Measurements from ENCODE around the gene PTPMT1. TPM values are rescaled to one million over a fixed set of nuclear protein-coding genes. Genes with fewer than 3 reads are reported as not detected.
"Not testable (repeated sequence)": the region's sequence is repeated elsewhere in the genome, so short reads cannot be mapped to it uniquely, and the experiment has no call there.

PTPMT1 gene
- total RNA-seq, 1 donor from 2014 or later, result 60.4 TPM

DNA sequence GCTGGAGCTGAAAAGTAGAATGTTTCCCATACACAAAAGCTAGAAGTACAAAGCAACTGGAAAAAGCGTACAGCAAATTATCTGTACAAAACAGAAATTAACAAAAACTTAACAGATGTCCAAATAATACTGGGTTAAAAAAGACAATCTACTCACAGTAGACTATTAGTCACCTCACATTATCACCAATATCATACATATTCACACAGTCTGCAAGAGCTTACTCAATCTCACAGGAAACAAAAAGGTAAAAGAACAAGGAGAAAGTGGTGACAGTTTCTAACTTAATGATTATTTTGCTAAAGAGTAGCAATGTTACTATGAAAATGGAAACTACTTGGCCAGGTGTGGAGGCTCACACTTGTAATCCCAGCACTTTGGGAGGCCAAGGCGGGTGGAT, 24.3 kb upstream of the PTPMT1 start:
- Histone ChIP-seq H3K9me3 (ENCODE audit: low read depth) (no peaks in the 10 kb centered on the region), H3K36me3 (no peaks in the 10 kb centered on the region), H4K20me1 (ENCODE audit: low read depth) (peaks cover 95% of the 10 kb centered on the region), H3K4me1 (peaks cover 4% of the 10 kb centered on the region), H3K27me3 (no peaks in the 10 kb centered on the region), H3K9ac (no peak overlapping the region), H3F3A (ENCODE audit: low read depth) (peaks cover 14% of the 10 kb centered on the region), H3K4me3 (no peak overlapping the region), H3K79me2 (ENCODE audit: low read depth) (peaks cover 100% of the 10 kb centered on the region), H2AFZ (replicated peaks) (no peak overlapping the region), H3K4me2 (no peak overlapping the region), H3K27ac (no peak overlapping the region)
- TF ChIP-seq EZH2phosphoT487 (IDR thresholded peaks at IDR 0.05) (no peak), EZH2 (IDR thresholded peaks at IDR 0.05) (no peak)
- TF ChIP-seq, protein P1, sequence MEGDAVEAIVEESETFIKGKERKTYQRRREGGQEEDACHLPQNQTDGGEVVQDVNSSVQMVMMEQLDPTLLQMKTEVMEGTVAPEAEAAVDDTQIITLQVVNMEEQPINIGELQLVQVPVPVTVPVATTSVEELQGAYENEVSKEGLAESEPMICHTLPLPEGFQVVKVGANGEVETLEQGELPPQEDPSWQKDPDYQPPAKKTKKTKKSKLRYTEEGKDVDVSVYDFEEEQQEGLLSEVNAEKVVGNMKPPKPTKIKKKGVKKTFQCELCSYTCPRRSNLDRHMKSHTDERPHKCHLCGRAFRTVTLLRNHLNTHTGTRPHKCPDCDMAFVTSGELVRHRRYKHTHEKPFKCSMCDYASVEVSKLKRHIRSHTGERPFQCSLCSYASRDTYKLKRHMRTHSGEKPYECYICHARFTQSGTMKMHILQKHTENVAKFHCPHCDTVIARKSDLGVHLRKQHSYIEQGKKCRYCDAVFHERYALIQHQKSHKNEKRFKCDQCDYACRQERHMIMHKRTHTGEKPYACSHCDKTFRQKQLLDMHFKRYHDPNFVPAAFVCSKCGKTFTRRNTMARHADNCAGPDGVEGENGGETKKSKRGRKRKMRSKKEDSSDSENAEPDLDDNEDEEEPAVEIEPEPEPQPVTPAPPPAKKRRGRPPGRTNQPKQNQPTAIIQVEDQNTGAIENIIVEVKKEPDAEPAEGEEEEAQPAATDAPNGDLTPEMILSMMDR (IDR thresholded peaks at IDR 0.05), result no peak
- Mint-ChIP-seq H3K27ac (no peak overlapping the region), H3K36me3 (peaks cover 14% of the 10 kb centered on the region), H3K9me3 (no peaks in the 10 kb centered on the region), H3K27me3 (ENCODE audit: insufficient read depth, low read depth) (no peaks in the 10 kb centered on the region), H3K4me1 (peaks cover 20% of the 10 kb centered on the region), H3K4me3 (no peak overlapping the region)
- no peak for DNase-seq (ENCODE audit: low spot score)

DNA sequence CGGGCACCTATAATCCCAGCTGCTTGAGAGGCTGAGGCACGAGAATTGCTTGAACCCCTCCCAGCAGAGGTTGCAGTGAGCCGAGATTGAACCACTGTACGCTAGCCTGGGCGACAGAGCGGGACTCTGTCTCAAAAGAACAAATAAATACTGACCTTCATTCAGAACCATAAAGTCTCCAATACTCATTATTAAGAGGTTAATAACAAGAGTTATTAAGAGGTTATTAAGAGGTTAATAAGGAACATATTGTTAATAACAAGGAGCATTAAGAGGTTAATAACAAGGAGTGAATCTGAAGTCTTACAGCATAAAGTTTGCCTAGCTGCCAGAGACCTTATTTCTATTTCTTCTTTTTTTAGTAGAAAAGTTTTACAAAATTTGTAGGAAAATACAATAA, 20.1 kb upstream of the PTPMT1 start:
- peaks cover 4% of the 10 kb centered on the region for H3K4me1 ChIP-seq
- no peak overlapping the region for H3K4me3 ChIP-seq
- H3K4me1 Mint-ChIP-seq, result peaks cover 12% of the 10 kb centered on the region
- no peaks in the 10 kb centered on the region for H3K27me3 ChIP-seq
- H3F3A ChIP-seq (ENCODE audit: low read depth), result peaks cover 6% of the 10 kb centered on the region
- peaks cover 100% of the 10 kb centered on the region for H3K79me2 ChIP-seq (ENCODE audit: low read depth)
- H3K9ac ChIP-seq, result no peak overlapping the region
- TF ChIP-seq EZH2phosphoT487 (IDR thresholded peaks at IDR 0.05) (no peak), EZH2 (IDR thresholded peaks at IDR 0.05) (no peak)
- TF ChIP-seq, protein P1 (IDR thresholded peaks at IDR 0.05), result no peak
- no peak overlapping the region for H2AFZ ChIP-seq (replicated peaks)
- no peaks in the 10 kb centered on the region for H3K27me3 Mint-ChIP-seq (ENCODE audit: insufficient read depth, low read depth)
- no peak overlapping the region for H3K4me3 Mint-ChIP-seq
- no peaks in the 10 kb centered on the region for H3K9me3 ChIP-seq (ENCODE audit: low read depth)
- no peak for DNase-seq (ENCODE audit: low spot score)
- no peaks in the 10 kb centered on the region for H3K36me3 ChIP-seq
- no peak overlapping the region for H3K27ac ChIP-seq
- H4K20me1 ChIP-seq (ENCODE audit: low read depth), result peaks cover 93% of the 10 kb centered on the region
- H3K9me3 Mint-ChIP-seq, result no peaks in the 10 kb centered on the region
- no peak overlapping the region for H3K4me2 ChIP-seq
- H3K27ac Mint-ChIP-seq, result no peak overlapping the region
- peaks cover 21% of the 10 kb centered on the region for H3K36me3 Mint-ChIP-seq

DNA sequence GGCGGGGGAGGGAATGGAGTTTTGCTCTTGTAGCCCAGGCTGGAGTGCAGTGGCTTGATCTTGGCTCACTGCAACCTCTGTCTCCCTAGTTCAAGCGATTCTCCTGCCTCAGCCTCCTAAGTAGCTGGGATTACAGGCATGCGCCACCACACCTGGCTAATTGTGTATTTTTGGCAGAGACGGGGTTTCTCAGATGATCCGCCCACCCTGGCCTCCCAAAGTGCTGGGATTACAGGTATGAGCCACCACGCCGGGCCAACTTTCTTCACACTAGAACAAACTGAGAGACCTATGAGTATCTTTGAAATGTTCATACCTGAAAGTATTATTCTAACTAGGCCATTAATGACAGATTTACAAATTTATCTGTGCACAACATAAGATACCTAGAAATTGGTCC, 19.1 kb upstream of the PTPMT1 start:
- peaks cover 93% of the 10 kb centered on the region for H4K20me1 ChIP-seq (ENCODE audit: low read depth)
- not testable (repeated sequence) for H3K27ac ChIP-seq

DNA sequence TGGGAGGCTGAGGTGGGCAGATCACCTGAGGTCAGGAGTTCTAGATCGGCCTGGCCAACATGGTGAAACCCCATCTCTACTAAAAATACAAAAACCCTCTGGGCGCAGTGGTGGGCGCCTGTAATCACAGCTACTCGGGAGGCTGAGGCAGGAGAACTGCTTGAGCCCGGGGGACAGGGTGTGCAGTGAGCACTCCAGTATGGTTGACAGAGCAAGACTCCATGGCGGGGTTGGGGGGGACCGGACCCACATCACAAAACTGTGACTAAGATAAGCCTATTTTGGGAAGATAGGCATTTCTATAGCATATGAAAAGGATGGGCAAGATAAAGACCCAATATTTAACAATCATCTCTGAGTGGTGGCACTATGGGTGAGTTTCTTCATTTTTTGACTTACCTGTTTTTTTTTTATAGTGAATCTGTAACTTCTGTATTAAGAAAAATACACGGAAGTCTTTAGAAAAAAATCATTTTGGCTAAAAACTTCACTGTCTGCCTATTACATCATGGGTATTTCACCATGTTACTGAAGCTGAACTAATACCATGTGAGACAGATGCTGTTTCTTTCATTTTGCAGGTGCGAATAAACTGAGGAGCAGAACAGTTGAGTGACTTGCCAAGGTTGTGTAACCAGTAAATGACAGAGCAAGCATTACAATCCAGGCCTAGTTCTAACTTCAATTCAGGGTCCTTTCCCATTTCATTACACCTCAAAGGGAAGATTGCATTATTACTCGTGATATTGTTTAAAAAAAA, 14.9 kb upstream of the PTPMT1 start:
- Histone ChIP-seq H3K27ac (no peak overlapping the region), H3K27me3 (no peaks in the 10 kb centered on the region), H3K4me1 (peaks cover 12% of the 10 kb centered on the region), H2AFZ (replicated peaks) (no peak overlapping the region), H3K4me3 (peak overlapping the region; percentile 89), H3K9ac (no peak overlapping the region), H3K9me3 (ENCODE audit: low read depth) (no peaks in the 10 kb centered on the region), H3K79me2 (ENCODE audit: low read depth) (peaks cover 75% of the 10 kb centered on the region), H3K4me2 (peak overlapping the region; percentile 98), H3F3A (ENCODE audit: low read depth) (peaks cover 34% of the 10 kb centered on the region), H3K36me3 (no peaks in the 10 kb centered on the region), H4K20me1 (ENCODE audit: low read depth) (peaks cover 65% of the 10 kb centered on the region)
- H3K4me3 Mint-ChIP-seq, result peak overlapping the region; percentile 75
- TF ChIP-seq, protein P1 (IDR thresholded peaks at IDR 0.05), result no peak
- TF ChIP-seq EZH2phosphoT487 (IDR thresholded peaks at IDR 0.05) (no peak), EZH2 (IDR thresholded peaks at IDR 0.05) (no peak)
- no peak overlapping the region for H3K27ac Mint-ChIP-seq
- peaks cover 31% of the 10 kb centered on the region for H3K4me1 Mint-ChIP-seq
- no peak for DNase-seq (ENCODE audit: low spot score)
- H3K36me3 Mint-ChIP-seq, result peaks cover 22% of the 10 kb centered on the region
- no peaks in the 10 kb centered on the region for H3K9me3 Mint-ChIP-seq
- no peaks in the 10 kb centered on the region for H3K27me3 Mint-ChIP-seq (ENCODE audit: insufficient read depth, low read depth)

More for the DNA sequence above, 19.1 kb upstream of the PTPMT1 start:
- not testable (repeated sequence) for H3F3A ChIP-seq (ENCODE audit: low read depth); H3K9me3 Mint-ChIP-seq; H3K27me3 Mint-ChIP-seq (ENCODE audit: insufficient read depth, low read depth); H3K4me3 Mint-ChIP-seq; DNase-seq (ENCODE audit: low spot score); H3K9me3 ChIP-seq (ENCODE audit: low read depth); H3K36me3 ChIP-seq; H3K4me3 ChIP-seq; H3K27ac Mint-ChIP-seq; H2AFZ ChIP-seq (replicated peaks); H3K4me2 ChIP-seq; H3K9ac ChIP-seq; H3K27me3 ChIP-seq
- Mint-ChIP-seq H3K36me3 (peaks cover 24% of the 10 kb centered on the region), H3K4me1 (peaks cover 16% of the 10 kb centered on the region)
- peaks cover 14% of the 10 kb centered on the region for H3K4me1 ChIP-seq
- H3K79me2 ChIP-seq (ENCODE audit: low read depth), result peaks cover 100% of the 10 kb centered on the region

Data from neural progenitor cell (in vitro differentiated cells).